Fibroblast of lung (primary cell): Measurements from ENCODE around the gene CACNG4. TPM values are rescaled to one million over a fixed set of nuclear protein-coding genes. Genes with fewer than 3 reads are reported as not detected.

Experiments
- DNase-seq, 2 donors: peaks; one replicate each; pipeline versions ENCODE4 v3.0.0 to v3.0.0-alpha.2; 2010; ENCODE audit warnings: low read depth in 2 of 2
- H2AFZ ChIP-seq: 2 replicates; pipeline ENCODE4 v1.5.1; 2012; ENCODE audit warnings: low read length, control low read depth, inconsistent platforms
- H3K27ac ChIP-seq: 2 replicates; pipeline ENCODE4 v1.5.1; 2011; ENCODE audit warnings: low read length, control low read depth; ENCODE audit not compliant: insufficient read depth
- H3K27me3 ChIP-seq: 2 replicates; pipeline ENCODE4 v1.5.1; 2011; ENCODE audit warnings: mild to moderate bottlenecking, low read length; ENCODE audit not compliant: control insufficient read depth, insufficient read depth
- H3K36me3 ChIP-seq: 2 replicates; pipeline ENCODE4 v1.5.1; 2011; ENCODE audit warnings: low read length; ENCODE audit not compliant: control insufficient read depth, insufficient read depth
- H3K4me1 ChIP-seq: 2 replicates; pipeline ENCODE4 v1.5.1; 2011; ENCODE audit warnings: low read length; ENCODE audit not compliant: control insufficient read depth, insufficient read depth; ENCODE audit errors: extremely low read depth
- H3K4me2 ChIP-seq: 2 replicates; pipeline ENCODE4 v1.5.1; 2011; ENCODE audit warnings: low read length, control low read depth; ENCODE audit not compliant: insufficient read depth; ENCODE audit errors: extremely low read depth
- H3K4me3 ChIP-seq, 4 experiments: fragments of 200-600 bp in 1 of 4; sonication (generic) in 1 of 4; replicated peaks in 1 of 4; 2 replicates each; pipeline ENCODE4 v1.5.1; 2011 to 2016; ENCODE audit warnings: low read length in 4 of 4, low read depth in 3 of 4, mild to moderate bottlenecking in 3 of 4, control low read depth in 2 of 4, inconsistent platforms in 1 of 4, mixed read lengths in 1 of 4; ENCODE audit not compliant: insufficient read depth in 1 of 4; ENCODE audit errors: control extremely low read depth in 1 of 4
- H3K79me2 ChIP-seq: 2 replicates; pipeline ENCODE4 v1.5.1; 2012; ENCODE audit warnings: mild to moderate bottlenecking, low read length, inconsistent platforms; ENCODE audit not compliant: control insufficient read depth, insufficient read depth
- H3K9ac ChIP-seq: 2 replicates; pipeline ENCODE4 v1.5.1; 2011; ENCODE audit warnings: mild to moderate bottlenecking, low read length, control low read depth; ENCODE audit not compliant: insufficient read depth
- H3K9me3 ChIP-seq: 2 replicates; pipeline ENCODE4 v1.5.1; 2012; ENCODE audit warnings: low read depth, low read length; ENCODE audit not compliant: control insufficient read depth, insufficient read depth
- H4K20me1 ChIP-seq: 2 replicates; pipeline ENCODE4 v1.5.1; 2011; ENCODE audit warnings: low read length; ENCODE audit not compliant: control insufficient read depth, insufficient read depth; ENCODE audit errors: extremely low read depth
- CTCF ChIP-seq, 2 donors: IDR thresholded peaks in 1 of 2; conservative IDR thresholded peaks in 1 of 2; 1 replicate in 1 of 2; 2 replicates in 1 of 2; pipeline ENCODE4 v1.5.1; 2011 to 2012; ENCODE audit warnings: low read length in 2 of 2, control low read depth in 1 of 2, inconsistent platforms in 1 of 2, low read depth in 1 of 2, mild to moderate bottlenecking in 1 of 2
- EZH2 ChIP-seq: IDR thresholded peaks from 2 replicates; pipeline ENCODE4 v1.5.1; 2012; ENCODE audit warnings: low read length, control low read depth, mild to moderate bottlenecking; ENCODE audit errors: missing control alignments
- polyA plus RNA-seq, 2 donors: library from polyadenylated mRNA; depleted of rRNA in 1 of 2; stranded (reverse) in 1 of 2; unstranded in 1 of 2; fragments of >200 nt; gene quantifications; 2 replicates each; pipeline ENCODE4 v1.2.1, GENCODE V29; 2011 to 2012; ENCODE audit warnings: missing spikeins in 1 of 2
- total RNA-seq: library from RNA; depleted of rRNA; stranded (reverse); fragments of >200 nt; gene quantifications from 2 replicates; pipeline ENCODE4 v1.2.1, GENCODE V29; 2014

Gene CACNG4
- total and polyA plus RNA-seq, 2 donors (not counting 1 experiment from before 2014, with no cell fraction given) = not detected

GRCh38 chr17:66975188-66975587 is 10.7 kb downstream of the CACNG4 start:
- Histone ChIP-seq H3K27ac (no peak overlapping the region), H3K9me3 (no peaks in the 10 kb centered on the region), H3K4me1 (no peaks in the 10 kb centered on the region), H3K4me3 (no peak overlapping the region), H4K20me1 (no peaks in the 10 kb centered on the region), H3K36me3 (no peaks in the 10 kb centered on the region), H3K79me2 (no peaks in the 10 kb centered on the region), H3K27me3 (peaks cover 17% of the 10 kb centered on the region), H3K4me2 (no peak overlapping the region), H3K9ac (no peak overlapping the region), H2AFZ (no peak overlapping the region)
- DNase-seq = no peak
- TF ChIP-seq EZH2 (no peak), CTCF (conservative IDR thresholded peaks at IDR 0.05 in 1 of 2, IDR thresholded peaks at IDR 0.05 in 1 of 2; ENCODE audit: low read depth in 1 of 2, low read length in 2 of 2) (no peak)

GRCh38 chr17:66975614-66976378 is 11.3 kb downstream of the CACNG4 start:
- no peak overlapping the region for H3K4me3 ChIP-seq
- no peak overlapping the region for H2AFZ ChIP-seq
- no peak overlapping the region for H3K9ac ChIP-seq
- peaks cover 17% of the 10 kb centered on the region for H3K27me3 ChIP-seq
- H3K4me2 ChIP-seq = no peak overlapping the region
- TF ChIP-seq CTCF (conservative IDR thresholded peaks at IDR 0.05 in 1 of 2, IDR thresholded peaks at IDR 0.05 in 1 of 2; ENCODE audit: low read depth in 1 of 2, low read length in 2 of 2) = no peak
- TF ChIP-seq EZH2 = peak; percentile 14
- no peaks in the 10 kb centered on the region for H4K20me1 ChIP-seq
- H3K9me3 ChIP-seq = no peaks in the 10 kb centered on the region
- H3K27ac ChIP-seq = no peak overlapping the region
- no peak for DNase-seq
- no peaks in the 10 kb centered on the region for H3K79me2 ChIP-seq
- H3K36me3 ChIP-seq = no peaks in the 10 kb centered on the region
- H3K4me1 ChIP-seq = no peaks in the 10 kb centered on the region

DNA sequence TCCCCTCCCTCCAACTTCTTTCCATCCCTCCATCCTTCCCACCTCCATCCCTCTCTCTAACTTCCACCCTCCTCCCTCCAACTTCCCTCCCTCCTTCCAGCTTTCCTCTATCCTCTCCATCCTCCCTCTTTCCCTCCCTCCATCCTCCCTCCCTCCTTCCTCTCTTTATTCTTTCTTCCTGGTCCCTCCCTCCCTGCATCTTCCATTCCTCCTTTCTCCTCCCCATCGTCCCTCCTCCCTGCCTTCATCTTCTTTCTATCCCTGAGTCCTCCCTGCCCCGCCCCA is 11.8 kb downstream of the CACNG4 start:
- no peaks in the 10 kb centered on the region for H3K4me1 ChIP-seq
- no peak overlapping the region for H3K4me3 ChIP-seq
- DNase-seq = no peak
- H3K4me2 ChIP-seq = no peak overlapping the region
- TF ChIP-seq EZH2 (no peak), CTCF (conservative IDR thresholded peaks at IDR 0.05 in 1 of 2, IDR thresholded peaks at IDR 0.05 in 1 of 2; ENCODE audit: low read depth in 1 of 2, low read length in 2 of 2) (no peak)
- no peak overlapping the region for H2AFZ ChIP-seq
- no peaks in the 10 kb centered on the region for H3K79me2 ChIP-seq
- H4K20me1 ChIP-seq = no peaks in the 10 kb centered on the region
- H3K27me3 ChIP-seq = peaks cover 17% of the 10 kb centered on the region
- H3K27ac ChIP-seq = no peak overlapping the region
- no peaks in the 10 kb centered on the region for H3K9me3 ChIP-seq
- H3K36me3 ChIP-seq = no peaks in the 10 kb centered on the region
- no peak overlapping the region for H3K9ac ChIP-seq
